Neuronal stem cell (in vitro differentiated cells): ENCODE data around the gene ZNF844.
A peak's percentile ranks its signal among the peaks of the same experiment; 100 is the strongest.

ENCODE experiments used
- DNase-seq: peaks from one replicate; pipeline ENCODE4 v3.0.0-alpha.2; 2013; ENCODE audit warnings: low spot score
- H2AFZ ChIP-seq: one replicate; pipeline ENCODE4 v1.6.1; 2013; ENCODE audit warnings: mild to moderate bottlenecking, low read length, inconsistent platforms
- H2AK5ac ChIP-seq: 2 replicates; pipeline ENCODE4 v1.6.1; 2013; ENCODE audit warnings: low read depth, mild to moderate bottlenecking, inconsistent platforms, low read length, moderate library complexity, mixed read lengths
- H2BK120ac ChIP-seq: 2 replicates; pipeline ENCODE4 v1.6.1; 2013; ENCODE audit warnings: low read depth, mild to moderate bottlenecking, inconsistent platforms, low read length, moderate library complexity, mixed read lengths
- H2BK12ac ChIP-seq: one replicate; pipeline ENCODE4 v1.6.1; 2013; ENCODE audit warnings: low read length, inconsistent platforms
- H2BK15ac ChIP-seq: 2 replicates; pipeline ENCODE4 v1.6.1; 2013; ENCODE audit warnings: mild to moderate bottlenecking, low read length, inconsistent platforms, mixed read lengths
- H2BK5ac ChIP-seq: one replicate; pipeline ENCODE4 v1.6.1; 2013; ENCODE audit warnings: inconsistent platforms, mild to moderate bottlenecking, low read length, moderate library complexity
- H3K14ac ChIP-seq: one replicate; pipeline ENCODE4 v1.6.1; 2013; ENCODE audit warnings: low read length, inconsistent platforms
- H3K18ac ChIP-seq: 2 replicates; pipeline ENCODE4 v1.6.1; 2013; ENCODE audit warnings: low read length, inconsistent platforms
- H3K23ac ChIP-seq: 2 replicates; pipeline ENCODE4 v1.6.1; 2013; ENCODE audit warnings: low read depth, mild to moderate bottlenecking, mixed read lengths, low read length, inconsistent platforms; ENCODE audit not compliant: poor library complexity
- H3K27ac ChIP-seq: replicated peaks from 3 replicates; pipeline ENCODE4 v1.5.1; 2013; ENCODE audit warnings: low read length, inconsistent platforms
- H3K27me3 ChIP-seq, 3 experiments: 2 replicates each; pipeline ENCODE4 v1.6.1; 2013; ENCODE audit warnings: low read length in 3 of 3, mild to moderate bottlenecking in 2 of 3, inconsistent platforms in 1 of 3, low read depth in 1 of 3, mixed read lengths in 1 of 3, moderate library complexity in 1 of 3; ENCODE audit not compliant: control insufficient read depth in 3 of 3, insufficient read depth in 3 of 3
- H3K36me3 ChIP-seq, 2 donors: replicated peaks in 1 of 2; 2 replicates each; pipeline ENCODE4 v1.6.1; 2013; ENCODE audit warnings: low read length in 2 of 2; ENCODE audit not compliant: control insufficient read depth in 2 of 2, insufficient read depth in 2 of 2
- H3K4ac ChIP-seq: 2 replicates; pipeline ENCODE4 v1.6.1; 2013; ENCODE audit warnings: inconsistent platforms, mild to moderate bottlenecking, low read length, moderate library complexity
- H3K4me1 ChIP-seq, 2 donors: 1 replicate in 1 of 2; 2 replicates in 1 of 2; pipeline ENCODE4 v1.6.1; 2013; ENCODE audit warnings: low read length in 2 of 2, low read depth in 1 of 2; ENCODE audit not compliant: control insufficient read depth in 2 of 2, insufficient read depth in 1 of 2
- H3K4me2 ChIP-seq: one replicate; pipeline ENCODE4 v1.6.1; 2013; ENCODE audit warnings: mild to moderate bottlenecking, low read length, inconsistent platforms; ENCODE audit not compliant: insufficient read depth, poor library complexity, severe bottlenecking
- H3K4me3 ChIP-seq, 2 donors: 2 replicates each; pipeline ENCODE4 v1.5.1; 2013; ENCODE audit warnings: low read length in 2 of 2, mild to moderate bottlenecking in 2 of 2, inconsistent platforms in 1 of 2, moderate library complexity in 1 of 2
- H3K79me1 ChIP-seq: one replicate; pipeline ENCODE4 v1.6.1; 2013; ENCODE audit warnings: low read depth, mild to moderate bottlenecking, inconsistent platforms, low read length, moderate library complexity
- H3K9ac ChIP-seq: one replicate; pipeline ENCODE4 v1.6.1; 2013; ENCODE audit warnings: mild to moderate bottlenecking, low read depth, low read length, inconsistent platforms; ENCODE audit not compliant: poor library complexity
- H3K9me3 ChIP-seq, 2 donors: replicated peaks in 1 of 2; 2 replicates each; pipeline versions ENCODE3 to v1.6.1; 2013; ENCODE audit warnings: low read length in 2 of 2, mild to moderate bottlenecking in 2 of 2, inconsistent platforms in 1 of 2, low read depth in 1 of 2, mixed read lengths in 1 of 2, moderate library complexity in 1 of 2; ENCODE audit not compliant: control insufficient read depth in 2 of 2, insufficient read depth in 1 of 2
- H4K8ac ChIP-seq: one replicate; pipeline ENCODE4 v1.6.1; 2013; ENCODE audit warnings: low read depth, mild to moderate bottlenecking, inconsistent platforms, low read length, moderate library complexity
- H4K91ac ChIP-seq: one replicate; pipeline ENCODE4 v1.6.1; 2013; ENCODE audit warnings: low read length, low read depth, mild to moderate bottlenecking, inconsistent platforms; ENCODE audit not compliant: poor library complexity
- WGBS, 2 donors: extraction: QIAGEN DNeasy Blood & Tissue Kit; methylation state at CpG; one replicate each; pipeline ENCODE4 v1.1.7; 2013; ENCODE audit warnings: missing lambda C conversion rate in 2 of 2, mixed read lengths in 1 of 2; ENCODE audit not compliant: insufficient read length in 2 of 2, insufficient replicate concordance in 1 of 2; ENCODE audit errors: extremely low coverage in 2 of 2; 5-methylcytosine and 5-hydroxymethylcytosine counted together

ZNF844 gene

DNA sequence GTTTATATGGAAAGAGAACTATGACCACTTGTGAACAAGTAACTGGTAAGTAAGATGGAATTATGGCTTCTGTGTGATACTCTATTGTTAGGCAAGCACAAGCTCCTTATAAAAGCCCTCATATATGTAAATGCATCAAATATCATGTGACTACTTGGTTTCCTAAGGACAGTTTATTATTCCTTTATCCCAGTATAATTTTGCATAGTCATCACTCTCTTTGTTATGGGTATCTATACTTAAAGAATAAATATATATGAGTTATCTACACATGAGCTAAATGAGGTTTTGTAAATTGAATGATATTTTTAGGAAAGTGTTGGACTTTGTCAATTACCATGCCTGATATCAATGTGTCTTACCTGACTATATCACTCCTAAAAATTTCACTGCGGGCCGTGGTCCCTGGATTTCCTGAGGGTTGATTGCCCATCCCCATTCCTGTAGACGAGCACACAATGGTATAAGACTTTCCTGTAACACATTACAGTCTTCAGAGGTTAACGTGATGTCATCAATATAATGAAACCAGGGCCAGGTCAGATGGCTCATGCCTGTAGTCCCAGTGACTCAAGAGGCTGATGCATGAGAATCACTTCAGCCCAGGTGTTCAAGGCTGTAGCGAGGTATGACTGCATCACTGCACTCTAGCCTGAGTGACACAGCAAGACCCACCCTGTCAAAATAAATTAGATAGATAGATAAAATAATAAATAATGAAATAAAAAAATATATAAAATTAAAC lies 20.7 kb downstream of the ZNF844 start:
- H4K91ac ChIP-seq: no peak overlapping the region
- H2BK120ac ChIP-seq: no peak overlapping the region
- H3K4me3 ChIP-seq: no peak overlapping the region
- no peak overlapping the region for H2BK12ac ChIP-seq
- H3K18ac ChIP-seq: no peak overlapping the region
- H3K4me1 ChIP-seq: no peaks in the 10 kb centered on the region
- H4K8ac ChIP-seq: no peak overlapping the region
- H3K27me3 ChIP-seq: no peaks in the 10 kb centered on the region
- H2BK15ac ChIP-seq: no peak overlapping the region
- H3K36me3 ChIP-seq: peaks cover 3 to 47% of the 10 kb centered on the region in 2 donors
- no peak overlapping the region for H2AFZ ChIP-seq
- H3K9ac ChIP-seq: no peak overlapping the region
- H3K27ac ChIP-seq: no peak overlapping the region
- H3K4ac ChIP-seq: no peak overlapping the region
- H3K9me3 ChIP-seq: peaks cover 11 to 68% of the 10 kb centered on the region in 2 donors
- no peaks in the 10 kb centered on the region for H3K79me1 ChIP-seq
- no CpG with 5 or more reads among the region's 5 CpGs for WGBS, 2 donors
- H3K23ac ChIP-seq: no peak overlapping the region
- H2AK5ac ChIP-seq: no peak overlapping the region
- no peak for DNase-seq
- no peak overlapping the region for H2BK5ac ChIP-seq
- no peak overlapping the region for H3K4me2 ChIP-seq
- no peak overlapping the region for H3K14ac ChIP-seq

DNA sequence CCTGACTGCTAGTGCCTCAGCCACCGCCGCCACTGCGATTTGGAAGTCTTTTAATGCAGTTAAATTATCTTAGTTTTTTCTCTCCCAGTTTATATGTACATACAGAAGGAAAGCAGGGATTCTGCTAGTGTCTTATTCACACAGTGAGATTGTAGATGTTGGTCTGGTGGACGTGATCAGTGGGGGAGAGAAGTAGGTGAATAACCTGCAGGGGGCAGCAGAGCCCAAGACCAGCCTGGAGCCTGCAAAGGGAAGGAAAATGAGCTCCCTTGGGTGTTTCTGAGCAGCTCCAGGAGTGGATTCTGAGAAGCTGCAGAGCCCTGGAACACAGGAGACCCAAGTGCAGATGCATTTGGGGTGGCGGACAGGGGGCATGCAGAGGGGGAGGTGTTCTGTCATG lies 26.3 kb downstream of the ZNF844 start:
- Histone ChIP-seq H2BK15ac (peak overlapping the region; percentile 10), H2BK12ac (no peak overlapping the region), H3K9ac (no peak overlapping the region), H3K14ac (no peak overlapping the region), H4K8ac (no peak overlapping the region), H3K4ac (no peak overlapping the region), H3K9me3 (peaks cover 11 to 49% of the 10 kb centered on the region in 2 donors), H3K79me1 (peaks cover 2% of the 10 kb centered on the region), H3K18ac (no peak overlapping the region), H2AFZ (no peak overlapping the region), H3K4me1 (no peaks in the 10 kb centered on the region), H3K27me3 (no peaks in the 10 kb centered on the region), H2AK5ac (no peak overlapping the region), H3K23ac (no peak overlapping the region), H3K27ac (no peak overlapping the region), H2BK120ac (no peak overlapping the region), H3K36me3 (peaks cover 8 to 24% of the 10 kb centered on the region in 2 donors), H2BK5ac (no peak overlapping the region), H4K91ac (no peak overlapping the region), H3K4me2 (no peak overlapping the region), H3K4me3 (no peak overlapping the region)
- DNase-seq: peak; percentile 46
- WGBS, 2 donors: no CpG with 5 or more reads among the region's 5 CpGs

DNA sequence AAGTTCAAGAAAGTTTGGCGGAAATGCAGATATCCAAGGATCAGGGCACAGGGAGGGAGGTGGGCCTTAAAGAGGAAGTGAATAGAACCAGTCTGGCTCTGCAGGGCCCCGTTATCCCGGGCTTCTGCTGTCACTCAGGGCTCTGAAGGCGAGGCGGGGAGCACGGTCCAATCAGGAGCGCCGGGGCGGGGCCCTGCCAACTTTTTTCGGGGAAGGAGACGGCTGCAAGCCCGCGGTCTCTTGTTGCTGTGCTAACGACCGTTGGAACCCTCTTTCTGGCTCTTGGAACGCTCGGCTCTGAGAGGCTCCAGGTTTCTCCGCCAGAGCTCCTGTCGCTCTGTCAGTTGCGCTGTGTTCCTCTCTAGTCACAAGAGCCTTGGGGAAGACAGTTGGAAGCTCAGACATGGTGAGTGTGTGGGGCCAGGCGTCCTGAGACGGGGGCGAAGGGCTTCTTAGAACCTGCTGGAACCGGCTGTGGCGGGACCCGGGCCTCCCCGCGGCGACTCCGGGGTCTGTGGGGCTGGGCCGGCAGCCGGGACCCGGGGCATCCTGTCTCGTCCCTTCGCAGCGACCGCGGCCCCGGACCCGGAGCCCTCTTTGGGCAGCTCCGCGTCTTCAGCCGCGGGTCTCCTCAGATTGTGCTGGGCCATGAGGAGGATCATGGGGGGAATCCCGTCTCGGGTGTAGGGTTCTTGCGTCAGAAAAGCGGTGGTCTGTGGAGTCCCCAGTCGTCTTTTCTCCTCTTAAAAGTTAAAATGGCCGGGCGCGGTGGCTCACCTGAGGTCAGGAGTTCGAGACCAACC lies 27.7 kb downstream of the ZNF844 start:
- Histone ChIP-seq H2BK5ac (peak overlapping the region; percentile 66), H3K4me1 (no peaks in the 10 kb centered on the region), H2AK5ac (no peak overlapping the region), H3K4me3 (peak overlapping the region; percentile 56 to 88), H2BK12ac (no peak overlapping the region), H4K91ac (no peak overlapping the region), H3K27me3 (no peaks in the 10 kb centered on the region), H3K23ac (peak overlapping the region; percentile 34), H3K27ac (peak overlapping the region; percentile 98), H3K79me1 (peaks cover 2% of the 10 kb centered on the region), H4K8ac (no peak overlapping the region), H2AFZ (peak overlapping the region; percentile 81), H3K9ac (peak overlapping the region; percentile 81), H3K14ac (peak overlapping the region; percentile 99), H3K18ac (peak overlapping the region; percentile 92), H2BK120ac (no peak overlapping the region), H3K36me3 (peaks cover 8 to 33% of the 10 kb centered on the region in 2 donors), H3K9me3 (peaks cover 9 to 53% of the 10 kb centered on the region in 2 donors), H3K4ac (no peak overlapping the region), H2BK15ac (peak overlapping the region; percentile 33), H3K4me2 (peak overlapping the region; percentile 69)
- no CpG with 5 or more reads among the region's 53 CpGs for WGBS, 2 donors
- DNase-seq: peak; percentile 80

DNA sequence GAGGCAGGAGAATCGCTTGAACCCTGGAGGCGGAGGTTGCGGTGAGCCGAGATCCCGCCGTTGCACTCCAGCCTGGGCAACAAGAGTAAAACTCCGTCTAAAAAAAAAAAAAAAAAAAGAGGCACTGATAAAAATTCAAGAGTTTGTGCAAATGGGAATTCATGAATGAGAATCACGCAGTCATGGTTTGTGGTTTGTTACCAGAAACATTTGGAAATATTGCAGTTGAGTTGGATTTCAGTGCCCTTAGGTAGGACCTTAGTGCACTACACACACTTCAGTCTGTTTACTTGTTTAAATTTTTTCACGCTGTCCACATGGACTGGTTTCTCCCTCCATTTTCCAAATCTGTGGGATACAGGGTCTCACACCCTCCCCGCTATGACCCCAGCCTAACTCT lies 28.4 kb downstream of the ZNF844 start:
- Histone ChIP-seq H2BK12ac (no peak overlapping the region), H4K8ac (no peak overlapping the region), H3K79me1 (peaks cover 2% of the 10 kb centered on the region), H3K9me3 (peaks cover 10 to 51% of the 10 kb centered on the region in 2 donors), H2AK5ac (no peak overlapping the region), H3K23ac (no peak overlapping the region), H2BK5ac (no peak overlapping the region), H2BK15ac (no peak overlapping the region), H2BK120ac (no peak overlapping the region), H3K4me3 (peak overlapping the region; percentile 56 to 88), H3K4ac (no peak overlapping the region), H3K27me3 (no peaks in the 10 kb centered on the region), H3K18ac (no peak overlapping the region), H3K4me1 (no peaks in the 10 kb centered on the region), H2AFZ (no peak overlapping the region), H4K91ac (no peak overlapping the region), H3K36me3 (peaks cover 8 to 34% of the 10 kb centered on the region in 2 donors), H3K27ac (no peak overlapping the region), H3K14ac (no peak overlapping the region), H3K4me2 (peak overlapping the region; percentile 69), H3K9ac (no peak overlapping the region)
- DNase-seq: no peak
- WGBS, 2 donors: no CpG with 5 or more reads among the region's 10 CpGs
